ENCODE measurements around the gene CAPN13.

CAPN13 gene

DNA sequence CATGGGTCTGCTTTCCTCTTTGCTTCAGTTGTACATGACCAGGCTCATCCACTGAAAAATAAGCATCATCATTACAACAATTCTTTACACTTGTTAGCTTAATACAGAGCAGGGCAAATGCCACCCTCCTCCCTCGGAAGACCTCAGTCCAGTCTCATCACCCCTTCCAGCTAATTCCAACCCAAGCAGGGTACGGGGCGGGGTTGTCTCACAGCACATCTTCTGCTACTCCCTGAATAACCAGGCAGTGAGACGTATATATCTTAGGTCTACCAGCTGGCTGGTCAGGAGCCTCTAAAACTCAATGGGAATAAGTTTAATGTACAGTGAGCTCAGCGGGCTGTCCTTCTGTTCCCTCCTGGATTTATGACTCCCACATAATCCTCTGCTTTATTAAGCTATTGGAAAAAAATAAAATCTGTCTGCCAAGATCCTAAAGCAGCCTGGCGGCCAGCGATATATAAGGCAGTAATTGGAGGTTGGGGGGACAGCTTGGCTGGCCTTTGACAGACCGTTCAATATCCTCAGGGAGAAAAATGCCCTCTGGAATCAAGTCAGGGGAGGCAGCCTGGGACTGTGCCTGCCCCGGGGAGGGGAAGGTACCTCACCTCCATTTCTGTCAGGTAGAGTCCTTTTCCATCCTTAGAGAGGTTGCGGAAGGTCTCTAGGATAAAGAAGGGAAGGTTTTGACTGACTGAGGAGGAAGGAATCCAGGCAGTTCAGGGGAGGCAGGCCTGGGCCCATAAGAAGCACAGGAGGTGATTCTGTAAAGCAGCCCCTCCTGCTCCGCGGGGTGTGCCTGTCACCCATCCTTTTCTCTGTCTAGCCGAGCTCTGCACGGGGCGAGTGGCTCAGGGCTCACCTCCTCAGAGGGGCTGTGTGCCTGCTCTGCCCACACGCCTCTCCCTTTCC, 76.3 kb downstream of the CAPN13 start:
- no peak for DNase-seq (ENCODE audit: low spot score)

DNA sequence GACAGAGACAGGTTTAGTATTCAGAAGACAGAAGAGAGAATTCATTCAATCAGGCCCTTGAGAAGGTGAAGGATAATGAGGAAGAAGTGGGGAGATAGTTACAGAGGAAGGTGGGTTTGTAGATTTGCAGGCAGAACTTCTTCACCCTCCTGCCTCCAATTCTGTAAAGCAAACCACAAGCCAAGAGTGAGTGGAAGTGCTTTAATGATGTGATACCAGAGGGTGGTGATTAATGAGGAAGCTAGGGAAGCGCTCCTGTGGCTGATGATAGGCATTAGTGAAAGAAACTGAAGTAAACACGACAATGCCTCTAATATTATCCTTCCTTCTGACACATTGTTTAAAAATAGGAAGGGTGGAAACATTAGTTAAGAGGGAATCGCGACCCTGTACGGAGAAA, 78.2 kb downstream of the CAPN13 start:
- DNase-seq (ENCODE audit: low spot score), result no peak

- DNase-seq (ENCODE audit: low spot score), result no peak
Measured at GRCh38 chr2:30722936-30723725, 84.1 kb downstream of the CAPN13 start.

DNA sequence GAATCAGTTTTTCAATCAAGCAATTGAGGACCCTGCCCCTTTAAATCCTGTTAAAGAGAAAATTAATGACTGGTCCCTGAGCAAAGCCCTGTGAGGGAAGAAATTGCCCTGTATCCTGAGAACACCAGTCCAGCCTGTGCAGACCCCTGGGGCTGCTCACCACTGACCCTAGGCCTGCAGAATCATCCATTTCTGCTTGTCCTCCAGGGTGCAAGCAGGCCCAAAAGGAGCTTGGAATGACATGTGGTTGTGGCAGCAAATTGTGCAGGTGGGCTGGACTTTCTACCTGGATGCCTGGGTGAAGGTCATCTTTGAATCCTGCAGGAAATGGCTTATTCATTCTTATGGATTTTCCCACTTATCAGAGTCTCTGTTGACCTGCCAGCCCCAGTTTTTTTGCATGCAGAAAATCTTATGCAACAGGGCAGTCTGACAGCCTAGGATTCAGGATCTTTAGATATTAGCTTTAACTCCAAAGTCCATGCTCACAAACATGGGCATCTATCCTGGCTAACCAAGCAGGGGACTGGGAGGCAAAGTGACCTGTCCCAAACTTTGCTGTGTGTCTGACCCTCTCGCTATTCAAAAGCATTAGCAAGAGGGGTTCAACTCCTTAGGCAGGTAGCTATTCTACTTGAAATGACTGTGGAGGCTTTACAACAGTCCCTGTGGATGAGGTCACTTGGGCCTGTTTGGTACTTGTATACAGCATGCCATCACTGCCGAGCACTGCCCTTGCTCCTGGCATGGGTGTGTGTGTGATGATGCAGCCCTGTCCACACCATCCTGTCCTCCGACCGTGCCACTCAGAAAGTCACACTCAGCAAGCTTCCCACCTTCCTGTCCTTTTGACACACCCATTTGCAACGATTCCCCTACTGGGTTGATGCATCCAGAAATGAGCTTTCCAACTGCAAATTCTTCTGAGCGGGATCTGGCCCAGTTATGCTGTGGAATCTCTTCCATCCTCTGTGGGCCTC, 85.3 kb downstream of the CAPN13 start:
- DNase-seq (ENCODE audit: low spot score), result no peak

DNA sequence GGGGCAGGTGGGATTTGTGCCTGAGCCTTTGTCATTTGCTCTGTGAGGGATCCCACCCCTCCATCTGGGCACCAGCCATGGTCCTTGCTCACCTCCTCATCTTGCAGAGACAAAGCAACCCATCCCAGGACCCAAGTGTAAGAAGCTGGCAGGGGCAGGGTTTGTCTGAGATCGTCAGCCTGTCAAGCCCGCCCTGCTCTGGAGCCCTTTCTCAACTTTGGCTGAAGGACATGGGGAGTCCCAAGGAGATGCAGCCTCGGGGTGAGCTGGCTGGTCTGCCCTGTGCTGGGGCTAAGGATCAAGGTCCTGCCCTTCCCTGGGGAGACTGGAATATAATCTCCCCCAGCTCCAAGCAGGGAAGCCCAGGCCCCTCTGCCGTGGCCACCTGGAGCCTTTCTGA, 86.0 kb downstream of the CAPN13 start:
- DNase-seq (ENCODE audit: low spot score), result no peak

DNA sequence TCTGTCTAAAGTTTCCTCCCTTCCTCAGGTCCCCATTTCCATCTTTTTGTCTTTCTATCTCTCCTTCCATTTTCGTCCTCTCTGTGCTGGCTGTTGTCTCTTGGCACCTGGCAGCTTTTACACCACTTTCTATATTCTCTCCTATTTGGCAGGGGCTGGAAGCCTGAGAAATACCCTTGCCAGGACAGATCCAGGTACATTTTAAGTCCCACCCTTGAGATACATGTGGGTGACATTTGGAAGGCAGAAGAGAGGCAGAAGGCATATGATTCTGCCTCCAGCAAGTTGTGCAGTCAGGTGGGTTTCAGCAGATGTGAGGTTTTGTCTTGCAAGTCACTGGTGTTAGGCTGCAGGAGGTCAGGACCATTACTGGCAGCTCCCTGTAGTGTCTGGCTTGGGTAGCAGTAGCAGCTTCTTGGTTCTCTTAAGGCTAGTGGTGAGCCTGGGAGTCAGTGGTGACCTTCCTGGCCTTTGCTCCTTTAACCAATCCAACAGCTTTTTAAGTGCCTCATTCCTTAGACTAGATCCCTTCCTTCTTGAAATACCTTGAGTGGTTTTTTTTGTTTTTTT, 90.1 kb downstream of the CAPN13 start:
- no peak for DNase-seq (ENCODE audit: low spot score)

GRCh38 chr2:30716123-30716900, 90.9 kb downstream of the CAPN13 start:
- no peak for DNase-seq (ENCODE audit: low spot score)

- no peak for DNase-seq (ENCODE audit: low spot score)
Measured at GRCh38 chr2:30714811-30715709, 92.2 kb downstream of the CAPN13 start.

GRCh38 chr2:30713698-30714097, 93.5 kb downstream of the CAPN13 start:
- no peak for DNase-seq (ENCODE audit: low spot score)

- peak; percentile 84 for DNase-seq (ENCODE audit: low spot score)
Measured at GRCh38 chr2:30711646-30712085, 95.6 kb downstream of the CAPN13 start.

DNA sequence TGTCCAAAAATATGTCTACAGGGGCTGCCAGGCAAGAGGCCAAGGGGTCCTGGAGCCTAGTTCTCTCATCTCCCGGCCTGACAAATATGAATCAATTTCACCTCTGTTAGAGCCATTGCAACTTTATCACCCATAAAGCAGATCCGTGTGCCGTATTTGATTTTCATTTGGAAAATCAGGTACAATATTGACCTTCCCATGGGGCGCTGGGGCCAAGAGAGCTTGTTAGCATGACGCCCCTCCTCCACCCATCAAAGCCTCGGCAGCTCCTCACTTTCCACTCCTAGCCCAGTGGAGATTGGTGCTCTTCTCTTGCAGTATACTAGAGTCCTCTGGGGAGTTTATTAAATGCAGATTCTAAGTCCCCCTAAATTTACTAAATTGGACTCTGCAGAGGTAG, 96.8 kb downstream of the CAPN13 start:
- DNase-seq (ENCODE audit: low spot score), result no peak

GRCh38 chr2:30710016-30710415, 97.2 kb downstream of the CAPN13 start:
- DNase-seq (ENCODE audit: low spot score), result no peak

GRCh38 chr2:30709516-30709915, 97.7 kb downstream of the CAPN13 start:
- DNase-seq (ENCODE audit: low spot score), result no peak

- no peak for DNase-seq (ENCODE audit: low spot score)
Measured at GRCh38 chr2:30708491-30709290, 98.6 kb downstream of the CAPN13 start.

- DNase-seq (ENCODE audit: low spot score), result no peak
Measured at GRCh38 chr2:30707304-30707903, 99.8 kb downstream of the CAPN13 start.

GRCh38 chr2:30706534-30707303, 100.5 kb downstream of the CAPN13 start:
- peak; percentile 50 for DNase-seq (ENCODE audit: low spot score)

- no peak for DNase-seq (ENCODE audit: low spot score)
Measured at GRCh38 chr2:30705711-30706533, 101.3 kb downstream of the CAPN13 start.

Data from LoVo (cell line).